ENCODE results near the gene UBE2QL1. TPM values are rescaled to one million over a fixed set of nuclear protein-coding genes. Genes with fewer than 3 reads are reported as not detected.

Gene UBE2QL1
- 0.54 and 0.77 TPM in 2 replicates for total RNA-seq

- peaks cover 52% of the 10 kb centered on the region for H3K27me3 Mint-ChIP-seq
- peak; percentile 65 for DNase-seq
- peak within 1 kb of the TSS; percentile 86 for H3K4me3 Mint-ChIP-seq
- no peaks in the 10 kb centered on the region for H3K9me3 Mint-ChIP-seq
- H3K27ac Mint-ChIP-seq, result peak within 1 kb of the TSS; percentile 68
- peaks cover 4% of the 10 kb centered on the region for H3K4me1 Mint-ChIP-seq
- H3K36me3 Mint-ChIP-seq (ENCODE audit: low read depth), result peaks cover 2% of the 10 kb centered on the region
- intact Hi-C loops (cut with micrococcal nuclease), result no loop called here
Measured at GRCh38 chr5:6448622-6449464, at the start of gene UBE2QL1. UBE2QL1 (plus strand) TSS chr5:6448859; CDS start chr5:6448894, 35 bp downstream.

- Mint-ChIP-seq H3K4me1 (no peaks in the 10 kb centered on the region), H3K27ac (no peak overlapping the region), H3K9me3 (no peaks in the 10 kb centered on the region), H3K36me3 (ENCODE audit: low read depth) (no peaks in the 10 kb centered on the region), H3K4me3 (no peak overlapping the region), H3K27me3 (peaks cover 13% of the 10 kb centered on the region)
- intact Hi-C loops (cut with micrococcal nuclease), result no loop called here
- DNase-seq, result no peak
Measured at GRCh38 chr5:6399980-6400910, 48.4 kb upstream of the UBE2QL1 start.

- no peaks in the 10 kb centered on the region for H3K9me3 Mint-ChIP-seq
- no peaks in the 10 kb centered on the region for H3K4me1 Mint-ChIP-seq
- H3K27me3 Mint-ChIP-seq, result peaks cover 13% of the 10 kb centered on the region
- H3K4me3 Mint-ChIP-seq, result no peak overlapping the region
- H3K36me3 Mint-ChIP-seq (ENCODE audit: low read depth), result no peaks in the 10 kb centered on the region
- DNase-seq, result no peak
- intact Hi-C loops (cut with micrococcal nuclease), result no loop called here
- H3K27ac Mint-ChIP-seq, result no peak overlapping the region
Measured at GRCh38 chr5:6401410-6401809, 47.2 kb upstream of the UBE2QL1 start.

GRCh38 chr5:6402939-6403338 lies 45.7 kb upstream of the UBE2QL1 start:
- Mint-ChIP-seq H3K4me1 (no peaks in the 10 kb centered on the region), H3K36me3 (ENCODE audit: low read depth) (no peaks in the 10 kb centered on the region), H3K27me3 (peaks cover 16% of the 10 kb centered on the region), H3K9me3 (no peaks in the 10 kb centered on the region), H3K4me3 (no peak overlapping the region), H3K27ac (no peak overlapping the region)
- DNase-seq, result no peak
- intact Hi-C loops (cut with micrococcal nuclease), result no loop called here

GRCh38 chr5:6403416-6403815 lies 45.2 kb upstream of the UBE2QL1 start:
- Mint-ChIP-seq H3K4me3 (no peak overlapping the region), H3K9me3 (no peaks in the 10 kb centered on the region), H3K27ac (no peak overlapping the region), H3K27me3 (peaks cover 16% of the 10 kb centered on the region), H3K36me3 (ENCODE audit: low read depth) (no peaks in the 10 kb centered on the region), H3K4me1 (peaks cover 1% of the 10 kb centered on the region)
- no peak for DNase-seq
- intact Hi-C loops (cut with micrococcal nuclease), result no loop called here

- Mint-ChIP-seq H3K9me3 (no peaks in the 10 kb centered on the region), H3K4me1 (peaks cover 4% of the 10 kb centered on the region), H3K27ac (no peak overlapping the region), H3K36me3 (ENCODE audit: low read depth) (no peaks in the 10 kb centered on the region), H3K4me3 (no peak overlapping the region), H3K27me3 (peaks cover 19% of the 10 kb centered on the region)
- DNase-seq, result no peak
- intact Hi-C loops (cut with micrococcal nuclease), result no loop called here
Measured at GRCh38 chr5:6404129-6404528, 44.5 kb upstream of the UBE2QL1 start.

GRCh38 chr5:6405591-6405990 lies 43.1 kb upstream of the UBE2QL1 start:
- H3K36me3 Mint-ChIP-seq (ENCODE audit: low read depth), result no peaks in the 10 kb centered on the region
- no peak overlapping the region for H3K4me3 Mint-ChIP-seq
- intact Hi-C loops (cut with micrococcal nuclease), result no loop called here
- peaks cover 17% of the 10 kb centered on the region for H3K27me3 Mint-ChIP-seq
- peaks cover 4% of the 10 kb centered on the region for H3K4me1 Mint-ChIP-seq
- H3K9me3 Mint-ChIP-seq, result no peaks in the 10 kb centered on the region
- no peak overlapping the region for H3K27ac Mint-ChIP-seq
- no peak for DNase-seq

- H3K27ac Mint-ChIP-seq, result no peak overlapping the region
- H3K36me3 Mint-ChIP-seq (ENCODE audit: low read depth), result no peaks in the 10 kb centered on the region
- H3K9me3 Mint-ChIP-seq, result no peaks in the 10 kb centered on the region
Measured at GRCh38 chr5:6407558-6408259, 41.0 kb upstream of the UBE2QL1 start.

GRCh38 chr5:6408260-6408596 lies 40.4 kb upstream of the UBE2QL1 start:
- Mint-ChIP-seq H3K36me3 (ENCODE audit: low read depth) (no peaks in the 10 kb centered on the region), H3K4me3 (no peak overlapping the region), H3K27ac (no peak overlapping the region), H3K27me3 (peaks cover 7% of the 10 kb centered on the region), H3K9me3 (no peaks in the 10 kb centered on the region), H3K4me1 (peaks cover 4% of the 10 kb centered on the region)
- no peak for DNase-seq
- intact Hi-C loops (cut with micrococcal nuclease), result no loop called here

More at GRCh38 chr5:6407558-6408259, 41.0 kb upstream of the UBE2QL1 start:
- Mint-ChIP-seq H3K4me3 (no peak overlapping the region), H3K4me1 (peaks cover 4% of the 10 kb centered on the region), H3K27me3 (peaks cover 10% of the 10 kb centered on the region)
- intact Hi-C loops (cut with micrococcal nuclease), result no loop called here
- DNase-seq, result no peak

- H3K27ac Mint-ChIP-seq, result peak overlapping the region; percentile 20
- H3K9me3 Mint-ChIP-seq, result no peaks in the 10 kb centered on the region
- peaks cover 7% of the 10 kb centered on the region for H3K27me3 Mint-ChIP-seq
- H3K4me1 Mint-ChIP-seq, result peaks cover 4% of the 10 kb centered on the region
- H3K4me3 Mint-ChIP-seq, result no peak overlapping the region
- DNase-seq, result no peak
- intact Hi-C loops (cut with micrococcal nuclease), result no loop called here
- H3K36me3 Mint-ChIP-seq (ENCODE audit: low read depth), result no peaks in the 10 kb centered on the region
Measured at GRCh38 chr5:6408627-6409446, 39.8 kb upstream of the UBE2QL1 start.

GRCh38 chr5:6410421-6410820 lies 38.2 kb upstream of the UBE2QL1 start:
- DNase-seq, result no peak
- intact Hi-C loops (cut with micrococcal nuclease), result no loop called here
- Mint-ChIP-seq H3K36me3 (ENCODE audit: low read depth) (no peaks in the 10 kb centered on the region), H3K27me3 (peaks cover 7% of the 10 kb centered on the region), H3K9me3 (no peaks in the 10 kb centered on the region), H3K4me1 (peaks cover 4% of the 10 kb centered on the region), H3K27ac (no peak overlapping the region), H3K4me3 (no peak overlapping the region)

- Mint-ChIP-seq H3K9me3 (no peaks in the 10 kb centered on the region), H3K36me3 (ENCODE audit: low read depth) (no peaks in the 10 kb centered on the region), H3K4me3 (no peak overlapping the region), H3K27ac (no peak overlapping the region), H3K4me1 (peaks cover 4% of the 10 kb centered on the region), H3K27me3 (peaks cover 7% of the 10 kb centered on the region)
- DNase-seq, result no peak
- intact Hi-C loops (cut with micrococcal nuclease), result no loop called here
Measured at GRCh38 chr5:6411141-6411540, 37.5 kb upstream of the UBE2QL1 start.

GRCh38 chr5:6412811-6413210 lies 35.8 kb upstream of the UBE2QL1 start:
- peaks cover 4% of the 10 kb centered on the region for H3K4me1 Mint-ChIP-seq
- H3K36me3 Mint-ChIP-seq (ENCODE audit: low read depth), result no peaks in the 10 kb centered on the region
- intact Hi-C loops (cut with micrococcal nuclease), result no loop called here
- H3K4me3 Mint-ChIP-seq, result no peak overlapping the region
- H3K9me3 Mint-ChIP-seq, result no peaks in the 10 kb centered on the region
- H3K27me3 Mint-ChIP-seq, result peaks cover 4% of the 10 kb centered on the region
- no peak for DNase-seq
- H3K27ac Mint-ChIP-seq, result no peak overlapping the region

Measured in activated CD4-positive, alpha-beta T cell treated with anti-CD3 and anti-CD28 coated beads, Interleukin-2, amount 10 ng/mL, durations not matched to agents 24 days and 14 days (primary cell).